GM12878 (cell line): ENCODE data around the gene ATG14. TPM values are rescaled to one million over a fixed set of nuclear protein-coding genes. Genes with fewer than 3 reads are reported as not detected.

Experiments used
- ATAC-seq: fragments of 200-7000 bp; cut with Tn5 transposase; 3 replicates; pipeline ENCODE4 v1.9.1; 2020; ENCODE audit warnings: mild to moderate bottlenecking, moderate library complexity
- BruUV-seq: library from RNA; stranded (reverse); fragments of 400-500 nt; replicated peaks from 2 replicates; lab custom pipeline; 2021; lab: Mats Ljungman, UMichigan
- CTCF ChIA-PET: fragments of 300-600 bp; sonication (Branson Sonifier 250); formaldehyde crosslinking; extraction: SDS; loops from one replicate; lab custom pipeline; 2021; ENCODE audit warnings: inconsistent platforms; lab: Yijun Ruan, JAX
- POLR2A ChIA-PET: fragments of 350-600 bp; formaldehyde crosslinking; extraction: SDS; loops from one replicate; lab custom pipeline; 2021; ENCODE audit warnings: inconsistent platforms; lab: Charles Lee
- RAD21 ChIA-PET: fragments of 300-600 bp; sonication (Branson Sonifier 250); formaldehyde crosslinking; loops from one replicate; lab custom pipeline; 2023; ENCODE audit warnings: antibody characterized with exemption; ENCODE audit not compliant: unreplicated experiment; lab: Charles Lee
- SMC1A ChIA-PET: fragments of 300-600 bp; sonication (Branson Sonifier 250); formaldehyde crosslinking; loops from one replicate; lab custom pipeline; 2023; ENCODE audit not compliant: unreplicated experiment, uncharacterized antibody; lab: Charles Lee
- DNase-seq: peaks from one replicate; pipeline ENCODE4 v3.0.0-alpha.2; 2011; ENCODE audit warnings: low read depth, low spot score
- FAIRE-seq: peaks from 3 replicates; lab custom pipeline; 2011; peaks lifted over from hg19 to GRCh38; lab: Jason Lieb, UNC
- H2AFZ ChIP-seq: 2 replicates; pipeline ENCODE4 v1.6.0; 2011; ENCODE audit warnings: low read depth, low read length, control low read depth; ENCODE audit not compliant: control insufficient read depth
- H3K27ac ChIP-seq: 2 replicates; pipeline ENCODE4 v1.5.1; 2011; ENCODE audit warnings: control low read depth; ENCODE audit not compliant: control insufficient read depth, insufficient read depth
- H3K27me3 ChIP-seq, 2 experiments: replicated peaks in 1 of 2; 2 replicates each; pipeline versions ENCODE4 v1.6.0 to v1.6.1; 2011; ENCODE audit warnings: low read length in 1 of 2; ENCODE audit not compliant: control insufficient read depth in 2 of 2, insufficient read depth in 2 of 2
- H3K36me3 ChIP-seq, 2 experiments: 2 replicates each; pipeline ENCODE4 v1.5.1; 2011; ENCODE audit warnings: low read length in 1 of 2; ENCODE audit not compliant: control insufficient read depth in 2 of 2, insufficient read depth in 2 of 2
- H3K4me1 ChIP-seq: 2 replicates; pipeline ENCODE4 v1.6.1; 2011; ENCODE audit warnings: mild to moderate bottlenecking, low read length, moderate library complexity, mixed read lengths; ENCODE audit not compliant: control insufficient read depth, insufficient read depth
- H3K4me2 ChIP-seq: 2 replicates; pipeline ENCODE4 v1.6.0; 2011; ENCODE audit warnings: control low read depth; ENCODE audit not compliant: control insufficient read depth, insufficient read depth
- H3K4me3 ChIP-seq: fragments of 200-600 bp; sonication (generic); 2 replicates; pipeline ENCODE4 v1.5.1; 2016
- H3K79me2 ChIP-seq: 2 replicates; pipeline ENCODE4 v1.6.0; 2011; ENCODE audit warnings: low read length; ENCODE audit not compliant: control insufficient read depth, insufficient read depth
- H3K9ac ChIP-seq: 2 replicates; pipeline ENCODE4 v1.8.0; 2011; ENCODE audit warnings: low read length, control low read depth, mixed read lengths; ENCODE audit not compliant: control insufficient read depth, insufficient read depth
- H3K9me3 ChIP-seq: replicated peaks from 3 replicates; pipeline ENCODE4 v1.5.1; 2011; ENCODE audit warnings: mild to moderate bottlenecking, low read length; ENCODE audit not compliant: control insufficient read depth, insufficient read depth
- H4K20me1 ChIP-seq: 2 replicates; pipeline ENCODE4 v1.6.0; 2011; ENCODE audit not compliant: control insufficient read depth, insufficient read depth
- ATF7 ChIP-seq: fragments of 450-650 bp; IDR thresholded peaks from 2 replicates; pipeline ENCODE4 v1.6.1; 2016; ENCODE audit warnings: low read depth, mild to moderate bottlenecking
- BCL11A ChIP-seq: IDR thresholded peaks from 2 replicates; pipeline ENCODE4 v1.6.1; 2011; ENCODE audit warnings: low read depth, low read length
- CBX5 ChIP-seq: sonication (generic); IDR thresholded peaks from 2 replicates; pipeline ENCODE4 v1.6.1; 2016; ENCODE audit warnings: low read depth, moderate library complexity, mild to moderate bottlenecking, inconsistent platforms
- CHD2 ChIP-seq: IDR thresholded peaks from 2 replicates; pipeline ENCODE4 v1.6.1; 2011; ENCODE audit warnings: low read depth, low read length, improper control_type of control experiment, borderline replicate concordance
- EGR1 ChIP-seq, 2 experiments: IDR thresholded peaks; 1 replicate in 1 of 2; 2 replicates in 1 of 2; pipeline ENCODE4 v1.6.1; 2011 to 2012; ENCODE audit warnings: low read depth in 2 of 2, low read length in 2 of 2, borderline replicate concordance in 1 of 2, mild to moderate bottlenecking in 1 of 2, moderate library complexity in 1 of 2
- ESRRA ChIP-seq: IDR thresholded peaks from 2 replicates; pipeline ENCODE4 v1.6.1; 2012; ENCODE audit warnings: mild to moderate bottlenecking, low read length, improper control_type of control experiment
- FOXM1 ChIP-seq: IDR thresholded peaks from 2 replicates; pipeline ENCODE4 v1.6.1; 2012; ENCODE audit warnings: low read depth, mild to moderate bottlenecking, inconsistent platforms, low read length, moderate library complexity
- HDAC6 ChIP-seq: fragments of 200-600 bp; sonication (generic); IDR thresholded peaks from one replicate; pipeline ENCODE4 v1.8.0; 2017; ENCODE audit warnings: antibody characterized with exemption; ENCODE audit not compliant: unreplicated experiment
- IKZF2 ChIP-seq, 2 experiments: fragments of 450-650 bp; IDR thresholded peaks; 2 replicates each; pipeline ENCODE4 v1.6.1; 2017; ENCODE audit warnings: mild to moderate bottlenecking in 2 of 2, moderate library complexity in 2 of 2
- MEF2A ChIP-seq: IDR thresholded peaks from 2 replicates; pipeline ENCODE4 v1.6.1; 2011; ENCODE audit warnings: low read depth, mild to moderate bottlenecking, low read length, moderate library complexity; ENCODE audit not compliant: insufficient read depth
- MEF2B ChIP-seq: fragments of 450-650 bp; IDR thresholded peaks from 2 replicates; pipeline ENCODE4 v1.6.1; 2018; ENCODE audit warnings: mild to moderate bottlenecking, moderate library complexity; ENCODE audit not compliant: partially characterized antibody, poor library complexity, severe bottlenecking
- MTA2 ChIP-seq: fragments of 450-650 bp; IDR thresholded peaks from 2 replicates; pipeline ENCODE4 v1.6.1; 2016; ENCODE audit warnings: low read depth, mild to moderate bottlenecking, moderate library complexity
- MXI1 ChIP-seq: fragments of 150-350 bp; IDR thresholded peaks from 2 replicates; pipeline ENCODE4 v1.6.1; 2011; ENCODE audit warnings: low read depth, mild to moderate bottlenecking, inconsistent platforms, low read length, improper control_type of control experiment
- RAD51 ChIP-seq: fragments of 450-650 bp; IDR thresholded peaks from 2 replicates; pipeline ENCODE4 v1.6.1; 2016; ENCODE audit warnings: moderate library complexity, mild to moderate bottlenecking, inconsistent platforms
- SIX5 ChIP-seq: IDR thresholded peaks from 2 replicates; pipeline ENCODE4 v1.6.1; 2011; ENCODE audit warnings: mild to moderate bottlenecking, low read depth, low read length, moderate library complexity; ENCODE audit not compliant: severe bottlenecking
- SREBF1 ChIP-seq: IDR thresholded peaks from 2 replicates; pipeline ENCODE4 v1.6.1; 2012; ENCODE audit warnings: mild to moderate bottlenecking, low read length
- TAF1 ChIP-seq: IDR thresholded peaks from 2 replicates; pipeline ENCODE4 v1.6.1; 2011; ENCODE audit warnings: mild to moderate bottlenecking, low read depth, low read length, borderline replicate concordance
- ZBTB4 ChIP-seq: fragments of 450-650 bp; formaldehyde crosslinking; IDR thresholded peaks from 2 replicates; pipeline ENCODE4 v1.4.0; 2022; ENCODE audit warnings: mild to moderate bottlenecking, moderate library complexity
- ZNF217 ChIP-seq: fragments of 450-650 bp; IDR thresholded peaks from 2 replicates; pipeline ENCODE4 v1.6.1; 2017; ENCODE audit warnings: antibody characterized with exemption, mild to moderate bottlenecking
- ZNF622 ChIP-seq: fragments of 450-650 bp; IDR thresholded peaks from 2 replicates; pipeline ENCODE4 v1.6.1; 2017; ENCODE audit warnings: mild to moderate bottlenecking, inconsistent platforms
- WGBS: methylation state at CpG from one replicate; pipeline ENCODE4 v1.1.6; 2016; ENCODE audit warnings: low lambda C conversion rate; ENCODE audit not compliant: insufficient replicate concordance, insufficient coverage; ENCODE audit errors: missing lambda C conversion rate; 5-methylcytosine and 5-hydroxymethylcytosine counted together
- in situ Hi-C: fragments of 300-500 bp; cut with MboI; formaldehyde crosslinking; loops from 9 replicates; pipeline ENCODE4 v1.14.3; 2018; ENCODE audit warnings: mixed read lengths
- intact Hi-C: fragments of 100-400 bp; cut with micrococcal nuclease; formaldehyde crosslinking; loops from one replicate; pipeline ENCODE4 v1.14.2; 2022; ENCODE audit not compliant: unreplicated experiment
- polyA plus RNA-seq, 11 experiments: library from polyadenylated mRNA; depleted of rRNA in 4 of 11; unstranded in 6 of 11; stranded (reverse) in 5 of 11; fragments of >200 nt; fragmentation: Nextera tagmentation in 4 of 11; fragmentation: Illumina TruSeq in 1 of 11; extraction: Ambion mirVana in 4 of 11; extraction: Trizol in 1 of 11; gene quantifications; 1 replicate in 1 of 11; 2 replicates in 10 of 11; pipeline versions ENCODE4 v1.2.1 to v1.2.3, GENCODE V29; 2011 to 2016; ENCODE audit warnings: inconsistent platforms in 2 of 11, missing spikeins in 2 of 11, low read depth in 1 of 11
- total RNA-seq, 4 experiments: library from RNA; depleted of rRNA in 3 of 4; stranded (reverse); fragments of >200 nt in 3 of 4; fragmentation: Illumina TruSeq in 1 of 4; extraction: Trizol in 1 of 4; gene quantifications; 2 replicates each; pipeline versions ENCODE4 v1.2.1 to v1.2.3, GENCODE V29; 2013 to 2021
- TF ChIP-seq, protein P1 (sequence below): IDR thresholded peaks from 2 replicates; pipeline ENCODE4 v1.6.1; 2011; ENCODE audit warnings: borderline replicate concordance, low read depth, mild to moderate bottlenecking, moderate library complexity, mixed read lengths, low read length; ENCODE audit not compliant: insufficient read depth; ENCODE audit errors: extremely low read length

ATG14 gene
- total and polyA plus RNA-seq, 10 of the 15 experiments (the other 5 are each of a cell fraction or from before 2014, with no cell fraction given) = 1.1 to 6.4 (median 5.0) TPM

DNA sequence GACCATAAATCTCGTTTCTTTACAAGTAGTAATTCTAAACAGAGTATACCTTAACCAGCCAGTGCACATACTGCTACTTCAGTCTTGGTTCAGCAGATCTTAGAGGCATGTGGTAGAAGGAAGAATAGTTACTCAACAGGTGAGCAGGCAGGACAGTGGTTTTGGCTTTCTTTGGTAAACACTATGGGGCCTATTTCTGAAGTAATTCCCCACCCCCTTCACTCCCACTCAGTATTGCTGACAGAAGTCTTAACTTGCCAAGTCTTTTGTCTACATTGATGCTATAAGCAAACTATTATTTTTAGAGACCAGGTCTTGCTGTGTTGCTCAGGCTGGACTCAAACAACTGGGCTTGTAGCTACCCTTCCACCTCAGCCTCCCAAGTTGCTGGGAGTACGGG is 71.9 kb downstream of the ATG14 start:
- ATAC-seq (peak; percentile 90), DNase-seq (no peak), FAIRE-seq (peak; percentile 75)
- Histone ChIP-seq H3K4me2 (peak overlapping the region; percentile 59), H3K4me3 (no peak overlapping the region), H3K9me3 (no peaks in the 10 kb centered on the region), H4K20me1 (no peaks in the 10 kb centered on the region), H3K27me3 (no peaks in the 10 kb centered on the region), H3K79me2 (peaks cover 18% of the 10 kb centered on the region), H2AFZ (no peak overlapping the region), H3K27ac (no peak overlapping the region), H3K9ac (no peak overlapping the region), H3K4me1 (peaks cover 11% of the 10 kb centered on the region), H3K36me3 (no peaks in the 10 kb centered on the region; a peak in 1 of 4 replicates)
- in situ Hi-C loops = no loop called here
- WGBS = 18% methylated on average over 2 of the region's 2 CpGs
- ChIA-PET POLR2A (no interaction called here), SMC1A (interaction anchor here (1.6 to 1.8 kb wide), 2 partner anchors 15 to 69 kb away, joined by 3 to 7 read pairs; no protein-coding TSS in a partner anchor), RAD21 (interaction anchor here (1.6 kb wide), 1 partner anchor 15 kb away, joined by 7 read pairs; no protein-coding TSS in a partner anchor), CTCF (interaction anchor here (0.6 to 3.0 kb wide), 8 partner anchors 15 to 142 kb away, joined by 3 to 13 read pairs (median 3); no protein-coding TSS in a partner anchor)
- intact Hi-C loops = no loop called here
- BruUV-seq = no TSS peak
- TF ChIP-seq BCL11A = 0 out of 2 replicates have a peak, but pooled peaks have one; percentile 24
- no peak for TF ChIP-seq MTA2
- TF ChIP-seq ZNF217 = no peak
- no peak for TF ChIP-seq ZNF622
- TF ChIP-seq TAF1 = no peak
- TF ChIP-seq EGR1 (IDR thresholded peaks at IDR 0.05; ENCODE audit: borderline replicate concordance in 1 of 2, low read depth in 2 of 2, low read length in 2 of 2) = peak in 1 of 2 experiments; percentile 53; a peak in 1 of 3 replicates
- TF ChIP-seq CBX5 = peak; percentile 54; the same call in 1 of the 2 replicates
- no peak for TF ChIP-seq HDAC6
- TF ChIP-seq ATF7 = 0 out of 2 replicates have a peak, but pooled peaks have one; percentile 20
- TF ChIP-seq MXI1 = no peak
- no peak for TF ChIP-seq SREBF1
- no peak for TF ChIP-seq ESRRA
- peak; percentile 79 for TF ChIP-seq MEF2A
- TF ChIP-seq CHD2 = 0 out of 2 replicates have a peak, but pooled peaks have one; percentile 64
- TF ChIP-seq ZBTB4 (CRISPR knock-in tag) = no peak
- 0 out of 2 replicates have a peak, but pooled peaks have one; percentile 17 for TF ChIP-seq RAD51
- TF ChIP-seq FOXM1 = peak; percentile 53; the same call in 1 of the 2 replicates
- TF ChIP-seq MEF2B = peak; percentile 36
- no peak for TF ChIP-seq SIX5
- TF ChIP-seq, protein P1, sequence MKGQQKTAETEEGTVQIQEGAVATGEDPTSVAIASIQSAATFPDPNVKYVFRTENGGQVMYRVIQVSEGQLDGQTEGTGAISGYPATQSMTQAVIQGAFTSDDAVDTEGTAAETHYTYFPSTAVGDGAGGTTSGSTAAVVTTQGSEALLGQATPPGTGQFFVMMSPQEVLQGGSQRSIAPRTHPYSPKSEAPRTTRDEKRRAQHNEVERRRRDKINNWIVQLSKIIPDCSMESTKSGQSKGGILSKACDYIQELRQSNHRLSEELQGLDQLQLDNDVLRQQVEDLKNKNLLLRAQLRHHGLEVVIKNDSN = no peak
- TF ChIP-seq IKZF2 (IDR thresholded peaks at IDR 0.05) = peak; percentile 19 to 24; a peak in 1 of 4 replicates
